HG02885 (cell line): ENCODE data around the gene CACNA1C.

ENCODE experiments used
- ATAC-seq: cut with Tn5 transposase; IDR thresholded peaks from one replicate; pipeline ENCODE4 v1.9.1; 2021; ENCODE audit warnings: mild to moderate bottlenecking; ENCODE audit not compliant: unreplicated experiment, poor library complexity

Gene CACNA1C

GRCh38 chr12:2616763-2617162 is 564.0 kb downstream of the CACNA1C start:
- no peak for ATAC-seq

- ATAC-seq: no peak
Measured at GRCh38 chr12:2617365-2617764, 564.6 kb downstream of the CACNA1C start.

DNA sequence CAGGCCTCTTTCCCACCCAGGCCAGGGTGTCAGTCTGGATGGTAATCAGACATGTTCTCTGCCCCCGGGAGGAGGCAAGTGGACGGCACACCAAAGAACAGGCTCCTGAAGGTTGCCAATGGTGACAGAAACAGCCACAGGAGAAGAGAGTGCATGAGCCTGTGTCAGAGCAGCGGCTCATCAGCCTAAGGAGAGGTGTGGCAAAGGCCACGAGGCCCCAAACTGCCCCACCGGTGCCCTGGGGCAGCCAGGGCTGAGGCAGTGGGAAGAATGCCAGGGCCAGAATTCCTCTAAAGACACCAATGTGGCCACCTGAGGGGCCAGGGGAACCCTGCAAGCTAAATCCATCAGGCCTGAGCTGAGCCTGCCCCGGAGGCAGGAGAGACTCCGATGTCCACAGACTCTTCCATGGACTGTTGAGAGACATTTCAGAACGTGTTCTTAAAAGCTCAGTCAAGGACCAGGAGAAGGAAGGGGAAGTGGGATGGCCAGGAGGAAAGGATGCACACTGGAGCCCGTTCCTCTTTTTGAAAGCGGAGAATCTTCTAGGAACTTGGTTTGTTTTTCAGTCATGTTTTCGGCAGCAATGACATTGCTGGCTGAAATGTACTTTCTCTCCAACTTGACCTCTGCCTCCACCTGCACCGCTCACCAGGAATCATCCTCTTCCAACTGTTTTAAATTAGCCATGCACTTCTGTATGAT is 565.7 kb downstream of the CACNA1C start:
- ATAC-seq: no peak

GRCh38 chr12:2619136-2619535 is 566.3 kb downstream of the CACNA1C start:
- ATAC-seq: no peak

DNA sequence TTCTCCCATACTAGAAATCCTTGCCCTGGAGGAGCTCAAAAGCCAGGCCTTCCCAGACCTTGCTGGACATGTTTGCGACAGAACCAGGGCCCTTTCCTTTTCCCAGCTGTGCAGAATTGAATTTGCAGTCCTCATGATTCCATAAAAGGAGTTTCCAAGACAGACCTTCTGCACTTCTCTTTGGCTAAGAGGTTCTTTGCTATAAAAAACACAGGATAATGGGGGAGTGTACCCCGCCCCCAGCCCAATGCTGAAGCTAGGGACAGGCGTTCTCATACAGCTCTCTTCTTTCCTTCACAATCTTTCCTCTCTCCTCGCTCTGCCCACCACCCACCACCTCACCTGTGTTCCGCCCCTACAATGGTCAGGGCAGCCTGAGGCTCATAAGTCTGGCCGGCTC is 569.7 kb downstream of the CACNA1C start:
- no peak for ATAC-seq

- no peak for ATAC-seq
Measured at GRCh38 chr12:2623472-2623871, 570.7 kb downstream of the CACNA1C start.

GRCh38 chr12:2624543-2625288 is 571.9 kb downstream of the CACNA1C start:
- no peak for ATAC-seq

- ATAC-seq: no peak
Measured at GRCh38 chr12:2625289-2625612, 572.5 kb downstream of the CACNA1C start.

GRCh38 chr12:2627076-2627834 is 574.5 kb downstream of the CACNA1C start:
- no peak for ATAC-seq

DNA sequence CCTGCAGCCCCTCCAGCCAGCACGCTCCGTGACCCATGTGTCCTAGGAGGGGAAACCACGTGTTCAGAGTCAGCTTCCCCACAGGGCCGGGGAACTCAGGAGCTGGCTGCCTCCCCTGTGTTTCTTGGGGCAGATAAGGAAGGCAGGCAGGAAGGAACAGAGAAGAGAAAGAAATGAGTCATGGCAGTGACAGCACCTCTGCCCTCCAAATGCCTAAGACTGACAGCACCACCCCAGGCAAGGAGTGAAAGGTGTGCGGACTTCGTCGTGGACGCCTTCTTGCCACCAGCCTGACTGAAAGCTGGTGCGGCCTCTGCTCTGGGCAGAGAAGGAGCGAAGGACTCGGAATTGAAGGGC is 575.0 kb downstream of the CACNA1C start:
- no peak for ATAC-seq

- ATAC-seq: no peak
Measured at GRCh38 chr12:2628401-2628800, 575.6 kb downstream of the CACNA1C start.

- ATAC-seq: no peak
Measured at GRCh38 chr12:2629051-2629450, 576.3 kb downstream of the CACNA1C start.

GRCh38 chr12:2631653-2632350 is 579.0 kb downstream of the CACNA1C start:
- no peak for ATAC-seq

DNA sequence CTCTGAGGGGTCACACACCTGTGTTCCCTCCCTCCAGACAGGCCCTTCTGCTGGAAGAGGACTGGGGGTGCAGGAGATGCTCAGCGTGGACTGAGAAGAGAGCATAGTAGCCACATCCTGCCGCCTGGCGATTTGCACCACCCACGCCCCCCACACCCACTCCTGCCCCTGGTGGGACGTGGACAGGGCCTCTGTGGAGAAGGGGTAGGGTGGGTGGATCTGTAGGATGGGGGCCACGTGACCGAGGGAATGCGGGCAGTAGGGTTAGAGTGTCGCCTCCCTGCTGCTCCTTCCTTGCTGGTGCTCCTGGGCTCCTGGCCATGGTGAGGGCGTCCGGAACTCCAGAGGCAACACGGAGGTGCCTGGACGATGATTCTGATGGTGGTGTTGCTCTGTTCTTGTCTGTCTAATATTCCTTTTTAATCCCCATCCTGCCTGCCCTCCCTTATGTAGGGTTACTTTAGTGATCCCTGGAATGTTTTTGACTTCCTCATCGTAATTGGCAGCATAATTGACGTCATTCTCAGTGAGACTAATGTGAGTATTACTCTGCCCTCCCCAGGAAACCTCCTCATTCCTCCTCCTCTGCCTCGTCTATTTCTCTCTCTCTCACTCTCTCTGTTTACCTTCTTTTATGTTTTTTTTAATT is 580.5 kb downstream of the CACNA1C start:
- no peak for ATAC-seq

- ATAC-seq: no peak
Measured at GRCh38 chr12:2633825-2634200, 581.0 kb downstream of the CACNA1C start.

GRCh38 chr12:2634471-2634870 is 581.7 kb downstream of the CACNA1C start:
- ATAC-seq: no peak

DNA sequence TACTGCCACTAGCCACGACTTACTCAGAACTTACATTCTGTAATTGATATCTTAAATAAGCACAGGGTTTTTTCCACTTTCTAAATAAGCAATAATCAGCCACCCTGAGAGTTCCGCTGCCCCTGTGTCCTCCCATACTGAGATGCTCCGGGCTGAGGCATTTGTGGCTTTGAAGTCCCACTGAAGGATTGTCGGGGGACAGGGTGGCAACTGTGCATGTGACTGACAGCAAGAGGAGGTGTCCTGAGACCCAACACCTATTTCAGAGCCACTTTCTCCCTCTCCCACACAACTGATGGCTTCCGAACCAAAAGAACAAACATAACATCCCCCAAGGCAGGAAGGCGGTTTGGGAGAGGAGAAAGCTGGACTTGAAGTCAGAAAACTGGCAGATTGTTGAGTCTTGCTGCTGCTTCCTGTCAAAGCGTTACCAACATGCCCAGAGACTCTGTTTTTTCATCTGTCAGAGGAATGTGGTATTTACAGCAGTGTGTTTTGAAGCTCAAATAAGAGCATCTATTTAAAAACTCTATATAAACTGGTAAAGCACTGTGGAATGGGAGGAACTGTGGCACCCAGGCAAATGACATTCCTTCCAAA is 584.1 kb downstream of the CACNA1C start:
- ATAC-seq: no peak

DNA sequence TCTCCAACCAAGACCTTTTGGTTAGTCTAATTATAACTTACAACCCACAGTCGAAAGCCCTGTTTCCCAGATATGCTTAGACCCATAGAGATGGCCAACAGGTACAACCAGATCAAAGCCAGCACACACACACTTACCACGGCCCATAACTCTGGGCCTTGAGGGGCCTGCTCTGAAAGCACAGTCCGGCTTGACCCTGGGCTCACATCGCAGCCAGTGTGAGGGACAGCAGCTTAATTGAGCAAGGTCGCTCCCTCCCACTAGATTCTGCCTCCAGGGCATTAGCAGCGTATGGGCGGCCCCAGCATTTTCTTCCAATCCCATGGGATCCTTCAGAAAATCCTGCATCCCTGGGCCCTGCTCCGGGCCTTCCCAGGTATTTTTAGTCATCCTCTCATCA is 584.6 kb downstream of the CACNA1C start:
- ATAC-seq: no peak

GRCh38 chr12:2638273-2639019 is 585.7 kb downstream of the CACNA1C start:
- ATAC-seq: no peak

GRCh38 chr12:2639020-2639298 is 586.2 kb downstream of the CACNA1C start:
- no peak for ATAC-seq
